A673 (cell line): ENCODE results near the gene ULK4. TPM values are rescaled to one million over a fixed set of nuclear protein-coding genes. Genes with fewer than 3 reads are reported as not detected.

Experiments used
- BruUV-seq: library from RNA; stranded (reverse); fragments of 400-500 nt; replicated peaks from 2 replicates; lab custom pipeline; 2021; lab: Mats Ljungman, UMichigan
- CTCF ChIA-PET: fragments of 300-600 bp; sonication (Branson Sonifier 250); formaldehyde crosslinking; loops from one replicate; lab custom pipeline; 2022; ENCODE audit warnings: antibody characterized with exemption; lab: Charles Lee
- POLR2A ChIA-PET: fragments of 300-600 bp; sonication (Branson Sonifier 250); formaldehyde crosslinking; loops from one replicate; lab custom pipeline; 2022; ENCODE audit warnings: antibody characterized with exemption; ENCODE audit not compliant: low non-redundant PET; lab: Charles Lee
- DNase-seq: peaks from one replicate; pipeline ENCODE4 v3.0.0-alpha.2; 2015; ENCODE audit warnings: low spot score
- H3K27ac ChIP-seq: fragments of 200-600 bp; sonication (generic); 2 replicates; pipeline ENCODE4 v1.5.1; 2016; ENCODE audit warnings: mixed run types, low read depth, mild to moderate bottlenecking, mixed read lengths, antibody characterized with exemption, low read length; ENCODE audit not compliant: poor library complexity, severe bottlenecking
- H3K27me3 ChIP-seq: fragments of 200-600 bp; sonication (generic); replicated peaks from 2 replicates; pipeline ENCODE4 v1.6.1; 2017; ENCODE audit warnings: mixed run types, low read depth, mild to moderate bottlenecking, mixed read lengths, antibody characterized with exemption, low read length; ENCODE audit not compliant: insufficient read depth, poor library complexity
- H3K36me3 ChIP-seq: fragments of 200-600 bp; sonication (generic); 2 replicates; pipeline ENCODE4 v1.6.1; 2016; ENCODE audit warnings: mixed run types, mild to moderate bottlenecking, mixed read lengths, antibody characterized with exemption, low read length; ENCODE audit not compliant: insufficient read depth, poor library complexity, severe bottlenecking
- H3K4me1 ChIP-seq: fragments of 200-600 bp; sonication (generic); 2 replicates; pipeline ENCODE4 v1.6.1; 2017; ENCODE audit warnings: mixed run types, mild to moderate bottlenecking, mixed read lengths, antibody characterized with exemption, low read length; ENCODE audit not compliant: insufficient read depth, poor library complexity, severe bottlenecking
- H3K4me3 ChIP-seq: fragments of 200-600 bp; sonication (generic); 2 replicates; pipeline ENCODE4 v1.5.1; 2016; ENCODE audit warnings: low read depth, mixed run types, mild to moderate bottlenecking, mixed read lengths, low read length; ENCODE audit not compliant: poor library complexity, severe bottlenecking
- H3K9me3 ChIP-seq: fragments of 200-600 bp; sonication (generic); 2 replicates; pipeline ENCODE4 v1.6.1; 2016; ENCODE audit warnings: mixed run types, low read depth, mild to moderate bottlenecking, mixed read lengths, antibody characterized with exemption, low read length; ENCODE audit not compliant: poor library complexity, severe bottlenecking
- EZH2 ChIP-seq: fragments of 200-600 bp; sonication (generic); IDR thresholded peaks from 2 replicates; pipeline ENCODE4 v1.6.1; 2017; ENCODE audit warnings: borderline replicate concordance, low read depth, mild to moderate bottlenecking, mixed read lengths, antibody characterized with exemption, low read length; ENCODE audit not compliant: poor library complexity, severe bottlenecking
- intact Hi-C: fragments of 100-400 bp; cut with micrococcal nuclease; formaldehyde crosslinking; loops from one replicate; pipeline ENCODE4 v1.10.0; 2022; ENCODE audit not compliant: unreplicated experiment
- total RNA-seq: library from RNA; stranded (reverse); gene quantifications from 2 replicates; pipeline ENCODE4 v1.2.3, GENCODE V29; 2021
- TF ChIP-seq, protein P1 (sequence below): fragments of 300-800, 200-600 bp; sonication (generic); conservative IDR thresholded peaks from 2 replicates; pipeline ENCODE4 v1.5.1; 2017; ENCODE audit warnings: low read depth, mild to moderate bottlenecking, antibody characterized with exemption, low read length, moderate library complexity, mixed read lengths

ULK4 gene
- total RNA-seq, 1 experiment from 2014 or later = 7.4 TPM

DNA sequence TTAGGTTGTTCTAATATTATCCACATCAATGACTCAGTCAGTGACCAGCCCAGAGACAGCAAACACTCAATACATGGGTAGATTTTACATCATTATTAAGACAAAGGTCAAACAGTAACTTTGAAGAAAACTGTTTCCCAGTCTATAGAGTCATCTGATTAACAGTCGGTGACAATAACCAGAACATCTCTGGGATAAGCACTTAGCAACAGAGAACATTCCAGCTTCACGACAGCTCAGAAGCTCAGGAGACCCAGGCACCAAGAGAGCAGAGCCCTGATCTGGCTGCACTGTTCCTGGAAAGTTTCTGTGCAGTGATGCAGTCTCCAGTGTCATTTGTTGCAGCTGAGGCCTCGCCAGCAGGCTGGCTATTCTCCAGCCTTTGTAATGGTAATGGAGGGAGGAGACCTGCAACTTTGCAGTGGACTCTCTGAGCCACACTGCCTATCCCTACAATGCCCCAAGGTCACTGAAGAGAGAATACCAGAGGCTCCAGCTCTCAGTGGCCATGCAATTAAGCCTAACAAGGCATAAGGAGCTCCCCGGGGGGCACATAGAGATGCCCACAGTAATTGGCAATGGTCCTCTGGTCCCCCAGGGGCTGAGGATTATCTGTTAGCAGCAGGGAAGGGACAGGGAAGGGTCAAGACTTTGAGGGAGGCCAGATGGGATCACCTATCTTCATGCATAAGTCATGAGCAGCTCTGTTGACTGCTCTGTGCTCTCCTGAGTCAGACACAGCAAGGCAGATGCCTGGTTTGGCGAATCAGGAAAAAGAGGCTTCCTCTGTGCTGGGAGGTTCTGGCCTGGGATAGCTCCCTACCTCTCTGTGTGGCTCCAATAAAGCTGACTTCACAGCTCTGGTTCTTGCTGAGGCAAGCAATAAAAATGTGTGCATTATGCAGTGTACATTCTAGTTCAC, 599.0 kb downstream of the ULK4 start:
- H3K4me1 ChIP-seq = no peaks in the 10 kb centered on the region
- no peak for DNase-seq
- no peak overlapping the region for H3K4me3 ChIP-seq
- no peak for TF ChIP-seq EZH2
- TF ChIP-seq, protein P1, sequence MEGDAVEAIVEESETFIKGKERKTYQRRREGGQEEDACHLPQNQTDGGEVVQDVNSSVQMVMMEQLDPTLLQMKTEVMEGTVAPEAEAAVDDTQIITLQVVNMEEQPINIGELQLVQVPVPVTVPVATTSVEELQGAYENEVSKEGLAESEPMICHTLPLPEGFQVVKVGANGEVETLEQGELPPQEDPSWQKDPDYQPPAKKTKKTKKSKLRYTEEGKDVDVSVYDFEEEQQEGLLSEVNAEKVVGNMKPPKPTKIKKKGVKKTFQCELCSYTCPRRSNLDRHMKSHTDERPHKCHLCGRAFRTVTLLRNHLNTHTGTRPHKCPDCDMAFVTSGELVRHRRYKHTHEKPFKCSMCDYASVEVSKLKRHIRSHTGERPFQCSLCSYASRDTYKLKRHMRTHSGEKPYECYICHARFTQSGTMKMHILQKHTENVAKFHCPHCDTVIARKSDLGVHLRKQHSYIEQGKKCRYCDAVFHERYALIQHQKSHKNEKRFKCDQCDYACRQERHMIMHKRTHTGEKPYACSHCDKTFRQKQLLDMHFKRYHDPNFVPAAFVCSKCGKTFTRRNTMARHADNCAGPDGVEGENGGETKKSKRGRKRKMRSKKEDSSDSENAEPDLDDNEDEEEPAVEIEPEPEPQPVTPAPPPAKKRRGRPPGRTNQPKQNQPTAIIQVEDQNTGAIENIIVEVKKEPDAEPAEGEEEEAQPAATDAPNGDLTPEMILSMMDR = no peak
- no TSS peak for BruUV-seq
- no peaks in the 10 kb centered on the region for H3K9me3 ChIP-seq
- H3K36me3 ChIP-seq = no peaks in the 10 kb centered on the region
- no peaks in the 10 kb centered on the region for H3K27me3 ChIP-seq
- ChIA-PET POLR2A (no interaction called here), CTCF (no interaction called here)
- H3K27ac ChIP-seq = no peak overlapping the region
- intact Hi-C loops = no loop called here

DNA sequence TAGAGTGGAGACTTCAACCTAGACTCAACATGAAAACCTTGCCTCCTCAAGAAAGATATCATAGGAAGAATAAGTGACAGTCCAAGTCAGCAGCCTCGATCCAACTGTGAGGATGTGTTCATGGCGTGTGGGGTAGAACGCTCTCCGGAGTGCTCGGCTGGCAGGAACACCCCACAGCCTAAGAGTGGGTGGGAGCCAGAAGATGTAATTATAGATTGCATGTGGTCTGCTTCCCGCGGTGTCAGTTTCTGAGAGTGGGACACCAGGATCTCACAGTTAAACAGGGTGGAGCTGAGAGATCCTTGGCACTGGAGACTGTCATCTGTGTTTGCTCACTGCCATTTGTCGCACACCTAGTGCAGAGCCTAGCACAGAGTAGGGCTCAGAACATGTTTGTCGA, 604.6 kb downstream of the ULK4 start:
- CTCF ChIA-PET = no interaction called here
- no TSS peak for BruUV-seq
- Histone ChIP-seq H3K4me1 (no peaks in the 10 kb centered on the region), H3K27ac (no peak overlapping the region), H3K4me3 (no peak overlapping the region), H3K36me3 (no peaks in the 10 kb centered on the region), H3K27me3 (no peaks in the 10 kb centered on the region), H3K9me3 (no peaks in the 10 kb centered on the region)
- no peak for DNase-seq
- POLR2A ChIA-PET = no interaction called here
- intact Hi-C loops = no loop called here
- TF ChIP-seq, protein P1 = no peak
- TF ChIP-seq EZH2 = no peak

DNA sequence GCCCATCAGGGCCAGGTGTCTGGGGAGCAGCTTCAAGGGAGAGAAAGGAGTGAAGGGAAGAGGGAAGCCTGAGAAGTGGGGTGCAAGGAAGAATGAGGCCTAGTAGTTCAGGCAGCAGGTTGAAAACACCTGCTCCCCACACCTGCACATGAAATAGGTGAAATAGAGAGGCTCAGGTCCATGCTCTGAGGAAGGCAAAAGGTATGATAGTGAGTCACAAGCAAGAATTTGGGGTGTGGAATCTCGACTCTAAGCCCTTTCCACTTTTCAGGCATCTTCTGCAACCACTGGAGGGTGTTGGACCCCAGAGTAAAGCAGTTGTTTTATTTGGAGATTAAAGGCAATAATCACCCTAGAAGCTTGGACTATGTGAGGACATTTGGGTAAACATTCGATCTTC, 605.1 kb downstream of the ULK4 start:
- H3K9me3 ChIP-seq = no peaks in the 10 kb centered on the region
- H3K36me3 ChIP-seq = no peaks in the 10 kb centered on the region
- BruUV-seq = no TSS peak
- no peaks in the 10 kb centered on the region for H3K27me3 ChIP-seq
- DNase-seq = no peak
- H3K4me1 ChIP-seq = no peaks in the 10 kb centered on the region
- CTCF ChIA-PET = no interaction called here
- H3K4me3 ChIP-seq = no peak overlapping the region
- TF ChIP-seq, protein P1 = no peak
- no peak for TF ChIP-seq EZH2
- H3K27ac ChIP-seq = no peak overlapping the region
- POLR2A ChIA-PET = no interaction called here
- intact Hi-C loops = no loop called here
